HG02588 (cell line): ENCODE results near the gene PPP2R5C.

Source experiments
- ATAC-seq: cut with Tn5 transposase; IDR thresholded peaks from one replicate; pipeline ENCODE4 v1.9.1; 2021; ENCODE audit warnings: mild to moderate bottlenecking, moderate library complexity; ENCODE audit not compliant: unreplicated experiment

Gene PPP2R5C

GRCh38 chr14:101859958-101860357 is 98.4 kb downstream of the PPP2R5C start:
- ATAC-seq, result no peak

GRCh38 chr14:101861464-101861863 is 100.0 kb downstream of the PPP2R5C start:
- ATAC-seq, result no peak

- ATAC-seq, result no peak
These were observed 100.7 kb downstream of the PPP2R5C start for GRCh38 chr14:101862177-101862576.

GRCh38 chr14:101862711-101863110 is 101.2 kb downstream of the PPP2R5C start:
- no peak for ATAC-seq

GRCh38 chr14:101865288-101865687 is 103.8 kb downstream of the PPP2R5C start:
- ATAC-seq, result no peak

GRCh38 chr14:101867854-101868253 is 106.3 kb downstream of the PPP2R5C start:
- ATAC-seq, result no peak

GRCh38 chr14:101869217-101869616 is 107.7 kb downstream of the PPP2R5C start:
- ATAC-seq, result no peak

- no peak for ATAC-seq
These were observed 108.9 kb downstream of the PPP2R5C start for GRCh38 chr14:101870273-101870939.

GRCh38 chr14:101872346-101872745 is 110.8 kb downstream of the PPP2R5C start:
- no peak for ATAC-seq

GRCh38 chr14:101873076-101873825 is 111.7 kb downstream of the PPP2R5C start:
- no peak for ATAC-seq

- ATAC-seq, result no peak
These were observed 112.5 kb downstream of the PPP2R5C start for GRCh38 chr14:101873991-101874390.

- no peak for ATAC-seq
These were observed 113.7 kb downstream of the PPP2R5C start for GRCh38 chr14:101875041-101875726.

GRCh38 chr14:101875727-101876554 is 114.4 kb downstream of the PPP2R5C start:
- ATAC-seq, result peak; percentile 26

- peak; percentile 80 for ATAC-seq
These were observed 115.0 kb downstream of the PPP2R5C start for GRCh38 chr14:101876555-101876938.

GRCh38 chr14:101877766-101878165 is 116.3 kb downstream of the PPP2R5C start:
- ATAC-seq, result no peak

GRCh38 chr14:101878211-101878821 is 116.8 kb downstream of the PPP2R5C start:
- no peak for ATAC-seq

- no peak for ATAC-seq
These were observed 117.5 kb downstream of the PPP2R5C start for GRCh38 chr14:101878822-101879528.

GRCh38 chr14:101879529-101880336 is 118.2 kb downstream of the PPP2R5C start:
- ATAC-seq, result no peak

- no peak for ATAC-seq
These were observed 119.9 kb downstream of the PPP2R5C start for GRCh38 chr14:101881426-101881825.
